GM18511 (cell line): ENCODE results near the gene ZNF622.
"Not testable (repeated sequence)": the region's sequence is repeated elsewhere in the genome, so short reads cannot be mapped to it uniquely, and the experiment has no call there.

Experiments used
- ATAC-seq: cut with Tn5 transposase; IDR thresholded peaks from one replicate; pipeline ENCODE4 v1.9.1; 2021; ENCODE audit warnings: mild to moderate bottlenecking, moderate library complexity; ENCODE audit not compliant: unreplicated experiment

ZNF622 gene

DNA sequence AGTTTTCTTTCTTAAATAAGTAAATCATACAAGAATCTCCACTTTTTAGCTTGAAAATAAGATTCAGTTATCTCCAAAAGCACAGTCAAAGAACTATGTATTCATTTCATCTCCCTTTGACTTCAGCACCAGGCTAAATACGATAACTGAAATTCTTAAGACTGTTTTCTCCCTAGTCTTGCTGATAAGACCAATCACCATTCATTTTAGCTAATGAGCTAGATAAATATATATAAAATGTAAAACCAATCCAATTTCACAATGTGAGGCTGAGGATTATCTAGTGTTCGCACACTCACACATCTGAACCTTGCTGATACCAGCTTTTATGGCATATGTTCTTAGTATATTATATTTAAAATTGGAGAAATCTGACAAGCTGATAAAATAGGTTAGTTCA, 17.3 kb upstream of the ZNF622 start:
- no peak for ATAC-seq

DNA sequence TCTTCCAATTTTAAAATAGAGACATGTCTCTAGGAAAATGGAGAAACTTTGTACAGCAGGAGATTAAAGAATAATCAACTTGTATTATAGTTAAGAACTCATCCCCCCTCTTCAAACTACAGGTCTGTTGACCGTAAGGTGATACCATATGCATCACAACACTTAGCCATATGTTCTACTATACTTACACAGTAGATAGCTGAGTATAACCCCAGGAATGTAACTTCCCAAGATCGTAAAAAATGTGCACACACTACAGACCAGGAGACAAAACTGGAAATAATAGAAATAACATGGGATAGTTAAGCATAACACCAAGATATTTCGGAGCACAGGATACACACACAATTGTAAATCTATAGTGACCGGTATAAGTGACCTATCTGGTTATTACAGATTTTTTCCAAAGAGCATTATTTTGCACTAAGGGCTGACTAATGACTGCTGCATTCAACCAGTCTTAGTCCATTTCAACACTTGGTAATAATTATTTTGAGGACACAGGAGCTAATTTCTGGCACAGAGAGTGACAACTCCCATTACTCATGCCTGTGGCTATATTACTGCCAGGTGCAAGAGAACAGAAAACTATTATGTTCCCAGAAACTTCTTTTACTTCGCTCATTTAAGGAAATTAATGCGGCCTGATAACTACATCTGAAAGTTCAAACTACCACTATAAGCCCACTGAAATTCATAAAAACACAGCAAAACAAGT, 15.4 kb upstream of the ZNF622 start:
- no peak for ATAC-seq

DNA sequence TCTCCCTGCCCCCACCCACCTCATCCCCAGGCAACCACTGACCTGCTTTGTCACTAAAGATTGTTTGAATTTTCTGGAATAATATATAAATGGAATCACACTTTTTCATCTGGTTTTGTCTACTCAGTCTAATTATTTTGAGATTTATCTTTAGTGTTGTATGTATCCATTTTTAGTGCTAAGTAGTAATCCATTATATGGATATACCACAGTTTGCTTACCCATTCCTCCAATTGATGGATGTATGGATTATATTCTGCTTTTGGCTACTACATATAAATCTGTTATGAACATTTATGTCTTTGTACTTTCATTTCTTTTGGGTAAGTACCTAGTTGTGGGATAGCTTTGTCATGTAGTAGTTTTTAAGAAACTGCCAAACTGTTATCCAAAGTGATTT, 14.5 kb upstream of the ZNF622 start:
- ATAC-seq = no peak

DNA sequence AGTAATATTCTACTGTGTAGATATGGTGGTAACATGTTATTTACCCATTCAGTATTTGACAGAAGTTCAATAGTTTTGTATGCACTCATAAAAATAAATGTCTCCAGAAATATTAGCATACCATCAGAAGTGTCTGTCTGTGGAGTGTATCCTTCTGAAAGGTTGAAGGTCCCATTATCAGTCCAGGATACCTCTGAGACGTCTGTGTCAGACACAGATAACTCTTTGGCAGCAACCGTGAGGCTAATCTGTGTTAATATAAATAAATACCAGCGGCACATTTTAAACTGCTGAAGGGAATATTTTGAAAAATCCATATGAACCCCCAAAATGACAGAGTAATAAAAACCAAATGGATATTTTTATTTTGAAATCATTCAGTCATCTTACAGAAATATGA, 11.9 kb upstream of the ZNF622 start:
- ATAC-seq = no peak

DNA sequence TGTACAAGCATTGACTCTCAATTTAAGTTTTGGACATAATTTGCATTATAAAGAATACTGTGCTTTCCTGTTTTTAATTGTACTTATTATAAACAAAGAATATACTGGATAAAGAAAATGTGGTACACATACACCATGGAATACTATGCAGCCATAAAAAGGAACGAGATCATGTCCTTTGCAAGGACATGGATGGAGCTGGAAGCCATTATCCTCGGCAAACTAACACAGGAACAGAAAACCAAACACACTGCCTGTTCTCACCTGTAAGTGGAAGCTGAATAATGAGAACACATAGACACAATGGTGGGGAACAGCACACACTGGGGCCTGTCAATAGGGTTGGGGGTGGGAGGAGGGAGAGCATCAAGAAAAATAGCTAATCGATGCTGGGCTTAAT, 10.8 kb upstream of the ZNF622 start:
- ATAC-seq = not testable (repeated sequence)

DNA sequence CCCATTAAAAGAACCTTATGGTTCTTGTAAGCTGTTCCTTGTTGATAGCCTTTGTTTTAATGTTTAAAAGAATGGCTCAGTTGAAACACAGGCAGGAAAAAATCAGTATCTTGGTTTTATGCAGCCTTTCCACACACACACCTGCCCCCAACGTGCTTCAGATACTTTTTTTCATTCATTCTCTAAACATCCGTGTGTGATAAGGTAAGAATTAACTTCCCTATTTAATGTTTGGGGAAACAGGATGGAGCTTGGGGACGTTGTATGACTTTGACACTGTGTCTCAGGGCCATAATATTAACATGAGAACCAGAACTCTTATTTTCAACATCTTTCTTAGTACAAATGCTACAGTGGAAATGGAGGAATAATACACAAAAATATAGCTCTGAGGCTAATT, 5.8 kb upstream of the ZNF622 start:
- no peak for ATAC-seq

DNA sequence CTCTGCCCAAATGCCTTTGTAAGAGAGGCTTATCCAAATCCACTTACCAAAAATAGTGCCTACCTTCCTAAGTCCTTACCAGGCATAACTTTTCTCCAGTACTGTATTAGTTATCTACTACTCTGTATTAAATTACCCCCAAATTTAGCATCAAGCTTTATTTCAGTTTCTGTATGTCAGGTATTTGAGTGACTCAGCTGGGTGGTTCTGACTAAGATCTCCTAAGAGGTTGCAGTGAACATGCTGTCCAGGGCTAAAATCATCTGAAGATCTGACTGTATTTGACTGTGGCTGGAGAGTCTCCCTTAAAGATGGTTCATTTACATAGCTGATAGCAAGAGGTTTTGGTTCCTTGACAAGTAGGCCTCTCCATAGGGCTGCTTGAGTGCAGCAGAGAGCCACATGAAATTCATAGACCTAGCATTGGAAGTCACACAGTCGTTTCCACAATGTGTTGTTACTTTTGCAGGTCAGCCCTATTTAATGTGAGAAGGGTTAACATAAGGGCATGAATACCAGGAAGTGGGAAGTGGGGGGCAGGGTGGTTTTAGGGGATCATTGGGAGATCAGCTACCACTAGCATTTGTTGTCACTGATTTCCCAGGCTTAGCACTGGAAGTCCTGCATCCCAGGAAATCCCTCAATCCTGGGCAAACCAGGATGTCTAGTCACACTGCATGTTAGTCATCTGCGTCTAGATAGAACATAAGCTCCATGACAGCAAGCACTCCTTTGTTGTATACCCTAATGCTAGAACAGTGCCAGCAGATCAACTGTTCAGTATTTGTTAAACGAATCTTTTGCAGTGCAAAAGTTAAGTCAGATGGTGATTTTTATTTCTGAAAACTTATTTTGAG, 2.0 kb upstream of the ZNF622 start:
- ATAC-seq = peak; percentile 68

DNA sequence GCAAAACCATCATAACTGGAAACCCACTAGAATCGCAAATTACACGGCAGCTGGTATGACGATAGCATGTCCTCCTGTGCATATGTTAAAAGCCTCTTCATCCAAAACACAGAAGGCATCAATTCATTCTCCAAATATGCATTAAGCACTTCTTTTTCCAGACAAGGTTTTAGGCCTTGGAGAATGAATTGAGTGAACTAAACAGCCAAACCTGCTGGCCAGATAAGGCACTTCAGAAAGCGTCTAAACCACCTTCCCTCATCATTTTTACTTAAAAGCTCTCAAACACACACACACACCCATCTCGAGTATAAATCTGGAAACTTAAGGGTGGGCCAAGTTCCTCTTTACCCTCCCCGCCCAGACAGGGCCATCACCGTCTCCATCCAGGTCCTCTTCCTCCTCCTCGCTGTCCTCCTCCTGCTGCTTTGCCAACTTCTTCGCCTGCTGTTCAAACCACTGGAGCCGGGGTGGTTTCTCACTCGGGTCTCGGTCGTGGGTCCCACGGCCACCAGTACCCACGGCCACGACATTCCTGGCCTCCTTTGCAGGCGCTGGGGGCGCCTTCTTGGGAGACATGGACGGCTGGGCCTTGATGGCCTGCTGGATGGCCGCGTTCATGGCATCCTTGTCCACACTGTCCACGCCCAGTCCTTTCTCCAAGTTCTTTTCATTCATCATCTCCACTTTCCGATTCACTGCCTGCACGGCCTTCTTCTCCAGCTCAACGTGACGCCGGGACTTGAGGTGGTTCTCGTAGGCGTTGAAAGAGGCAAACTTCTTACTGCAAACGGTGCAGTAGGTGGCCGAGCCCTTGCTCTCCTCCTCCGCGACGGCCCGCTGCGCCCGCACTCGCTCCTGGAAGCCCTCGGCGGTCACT, 696 bp downstream of the ZNF622 start:
- no peak for ATAC-seq

DNA sequence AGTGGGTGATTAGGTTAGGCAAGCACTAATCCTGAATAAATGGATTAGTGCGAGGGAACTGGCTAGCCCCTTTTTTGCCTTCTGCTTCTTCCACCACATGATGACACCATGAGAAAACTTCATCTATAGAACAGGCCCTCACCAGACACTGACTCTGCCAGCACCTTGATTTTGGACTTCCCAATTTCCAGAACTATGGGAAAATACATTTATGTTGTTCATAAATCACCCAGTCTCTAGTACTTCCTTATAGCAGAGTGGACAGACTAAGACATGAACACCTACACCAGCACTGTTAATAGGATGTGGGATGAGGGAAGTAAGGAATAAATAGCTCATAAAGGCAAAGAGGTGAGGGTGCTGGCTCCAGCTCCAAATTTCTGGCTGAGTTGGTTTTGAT, 1.4 kb downstream of the ZNF622 start:
- ATAC-seq = no peak

DNA sequence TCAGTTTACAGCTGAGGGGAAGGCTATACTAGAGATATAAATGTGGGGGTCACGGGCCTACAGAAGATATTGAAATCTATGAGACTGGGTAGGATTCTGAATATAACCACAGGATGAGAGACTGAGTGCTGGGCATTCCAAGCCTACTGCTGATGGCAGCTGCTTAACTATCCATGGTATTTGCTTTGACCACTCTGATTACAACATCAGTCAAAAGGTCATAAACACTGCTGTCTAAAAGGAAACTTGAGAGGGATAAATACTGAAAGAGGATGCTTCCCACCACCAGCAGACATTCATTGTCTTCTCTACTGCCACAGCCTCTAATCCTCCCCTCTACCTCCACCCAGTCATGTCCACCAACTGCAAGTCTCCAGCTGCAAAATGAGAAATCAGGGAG, 3.8 kb downstream of the ZNF622 start:
- ATAC-seq = no peak

DNA sequence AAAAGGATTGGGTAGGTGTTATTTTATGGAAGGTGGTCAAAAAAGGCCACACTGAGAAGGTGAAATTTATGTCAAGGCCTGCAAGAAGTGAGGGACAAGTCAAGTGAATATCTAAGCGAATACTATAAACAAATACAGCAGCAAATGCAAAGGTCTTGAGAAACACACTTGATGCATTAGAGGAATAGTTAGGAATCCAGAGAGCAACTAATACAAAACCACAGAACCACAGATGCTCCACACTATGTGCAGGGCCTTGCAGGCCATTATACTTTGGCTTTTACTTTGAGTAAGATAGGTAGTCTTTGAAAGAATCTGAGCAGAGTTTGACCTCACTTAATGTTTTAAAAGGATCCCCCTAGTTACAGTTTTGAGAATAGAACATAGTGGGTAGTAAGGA, 4.6 kb downstream of the ZNF622 start:
- ATAC-seq = no peak

DNA sequence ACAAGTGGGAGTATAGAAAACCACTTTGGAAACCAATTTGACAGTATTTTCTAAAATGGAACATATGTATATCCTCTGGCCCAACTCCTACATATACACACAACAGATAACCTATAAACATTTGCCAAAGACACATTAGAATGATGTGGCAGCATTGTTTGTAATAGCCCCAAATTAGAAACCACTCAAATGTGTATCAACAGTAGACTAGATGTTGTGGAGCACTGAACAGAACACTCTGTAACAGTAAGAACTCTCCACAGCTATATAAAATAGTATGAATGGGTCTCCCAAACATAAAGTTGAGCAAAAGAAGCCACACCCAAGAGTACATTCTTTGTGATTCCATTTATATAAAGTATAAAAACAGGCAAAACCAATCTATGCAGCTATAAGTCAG, 6.1 kb downstream of the ZNF622 start:
- ATAC-seq = no peak

DNA sequence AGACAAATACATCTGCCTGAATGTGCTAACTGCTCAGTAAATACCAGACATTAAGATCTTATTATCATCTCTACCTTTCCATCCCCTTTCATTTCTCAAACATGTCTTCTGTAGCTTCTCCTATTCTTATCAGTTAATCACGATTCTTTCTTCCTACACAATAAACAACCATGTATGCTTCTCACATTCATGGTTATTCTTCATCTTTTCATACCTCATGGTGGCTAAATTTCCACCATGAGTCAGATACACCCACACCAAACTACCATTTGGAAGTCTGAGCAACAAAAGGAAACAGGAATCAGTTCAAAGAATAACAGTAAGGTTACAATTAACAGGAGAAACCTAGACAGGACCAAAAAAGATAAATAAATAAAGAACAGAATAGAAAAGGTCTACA, 7.7 kb downstream of the ZNF622 start:
- ATAC-seq = no peak

DNA sequence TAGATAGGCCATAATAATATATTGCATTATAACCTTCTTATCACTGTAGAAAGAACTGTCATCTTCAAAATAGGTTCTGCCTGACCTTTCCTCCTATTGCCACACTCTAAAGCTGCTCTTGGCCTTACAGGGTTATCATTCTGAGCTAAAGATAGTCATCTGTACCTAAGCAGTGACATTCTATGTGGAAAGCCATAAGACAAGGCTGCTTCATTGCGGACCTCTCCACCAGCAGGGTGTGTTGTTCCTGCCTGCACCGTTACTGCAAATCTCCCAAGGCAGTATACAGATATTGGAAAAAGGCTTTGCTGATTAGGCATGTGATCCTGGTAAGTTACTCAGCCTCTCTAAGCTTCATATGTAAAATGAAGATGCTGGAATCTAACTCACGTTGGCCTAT, 8.1 kb downstream of the ZNF622 start:
- ATAC-seq = no peak

DNA sequence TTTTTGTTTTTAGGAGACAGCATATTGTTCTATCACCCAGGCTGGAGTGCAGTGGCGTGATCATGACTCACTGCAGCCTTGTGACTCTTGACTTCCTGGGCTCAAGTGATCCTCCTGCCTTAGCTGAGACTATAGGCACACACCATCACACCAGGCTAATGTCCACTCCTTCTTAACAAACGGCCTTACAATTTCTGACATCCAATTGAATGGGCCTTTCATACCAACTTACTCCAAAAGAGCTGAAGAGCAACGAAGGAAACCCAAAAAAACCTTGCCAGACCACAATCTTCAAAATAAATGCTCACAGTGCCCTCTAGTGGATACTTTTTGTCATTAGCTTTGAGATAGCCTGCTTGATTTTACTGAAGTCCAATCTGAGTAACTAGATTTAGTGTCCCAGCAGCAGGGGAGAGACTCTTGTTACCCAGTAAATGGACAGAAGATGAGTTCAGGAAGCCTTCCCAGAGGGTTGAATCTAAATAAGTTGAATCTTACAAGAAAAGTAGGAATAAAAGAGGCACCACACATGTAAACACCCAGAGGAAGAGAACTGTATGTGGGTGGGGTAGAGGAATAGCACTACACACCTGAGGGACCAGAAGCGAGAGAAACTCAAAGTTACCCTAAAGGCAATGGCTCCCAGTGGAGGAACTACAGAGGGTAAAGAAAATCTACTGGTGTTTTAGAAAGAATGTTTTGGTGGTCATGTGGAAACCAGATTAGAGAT, 9.3 kb downstream of the ZNF622 start:
- ATAC-seq = peak; percentile 79

DNA sequence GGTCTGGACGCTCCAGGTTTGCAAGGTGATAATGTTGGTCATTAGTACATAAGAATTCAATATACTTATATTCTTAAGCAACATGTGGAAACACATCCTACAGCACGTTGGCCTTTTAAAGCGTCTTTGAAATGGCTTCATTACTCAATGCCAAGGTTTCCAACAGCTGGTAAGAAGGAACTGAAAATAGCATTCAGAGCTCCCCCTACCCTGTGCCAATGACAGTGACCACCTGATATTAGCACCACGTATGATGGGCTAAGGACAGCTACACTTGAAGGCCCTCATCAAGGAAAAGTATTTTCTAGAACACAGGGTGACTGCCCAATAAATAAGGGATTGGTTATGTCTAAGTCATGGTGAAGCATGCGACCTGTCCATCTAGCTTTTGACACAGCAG, 9.9 kb downstream of the ZNF622 start:
- peak; percentile 27 for ATAC-seq

DNA sequence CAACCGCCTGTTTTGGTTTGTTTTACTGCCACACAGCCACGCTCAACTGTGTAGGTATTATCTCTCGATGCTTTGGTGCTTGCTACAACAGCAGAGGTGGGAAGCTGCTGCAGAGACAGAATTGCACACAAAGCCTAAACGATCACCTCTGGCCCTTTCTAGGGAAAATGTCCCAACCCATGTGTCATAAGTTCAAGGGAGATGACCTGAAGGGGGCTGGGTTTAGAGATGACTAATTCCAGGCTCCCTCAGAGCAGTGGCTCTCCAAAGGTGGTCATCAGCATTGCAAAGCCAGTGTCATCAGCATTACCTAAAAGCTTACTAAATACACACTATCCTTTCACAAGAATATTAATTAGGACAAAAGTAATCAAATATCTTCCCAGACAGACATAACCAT, 10.9 kb downstream of the ZNF622 start:
- no peak for ATAC-seq

DNA sequence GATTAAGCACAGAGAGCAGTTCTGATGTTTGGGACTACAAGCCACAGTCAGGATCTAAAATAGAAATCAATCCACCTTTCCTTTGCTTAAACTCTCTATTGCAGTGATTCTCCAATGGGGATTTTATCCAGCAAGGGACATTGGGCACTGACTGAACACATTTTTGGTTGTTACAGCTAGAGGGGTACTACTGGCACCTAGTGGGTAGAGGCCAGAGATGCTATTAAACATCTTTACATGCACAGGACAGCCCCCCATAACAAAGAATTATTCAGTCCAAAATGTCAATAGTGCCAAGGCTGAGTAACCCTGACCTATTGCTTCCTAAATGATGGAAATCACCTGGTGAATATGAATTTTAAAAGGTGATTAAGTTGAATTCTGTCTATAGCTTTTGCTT, 12.0 kb downstream of the ZNF622 start:
- ATAC-seq = no peak

DNA sequence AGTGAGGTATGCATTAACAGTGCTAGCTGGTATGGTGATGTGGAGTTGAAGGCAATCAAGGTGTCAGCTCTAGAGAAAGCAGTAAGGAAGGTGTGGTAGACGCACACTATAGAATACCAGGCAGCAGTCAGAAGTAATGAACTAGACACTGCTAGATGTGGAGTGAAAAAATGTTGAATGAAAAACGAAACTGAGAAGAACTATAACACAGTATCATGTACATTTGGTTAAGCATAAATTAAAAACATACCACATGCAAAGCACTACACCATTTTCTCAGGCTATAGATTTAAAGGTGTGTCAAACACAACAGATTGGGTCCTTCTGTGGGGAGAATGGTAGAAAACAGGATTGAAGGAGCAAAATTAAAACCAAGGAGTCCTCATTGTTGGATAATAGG, 15.4 kb downstream of the ZNF622 start:
- ATAC-seq = peak; percentile 53

DNA sequence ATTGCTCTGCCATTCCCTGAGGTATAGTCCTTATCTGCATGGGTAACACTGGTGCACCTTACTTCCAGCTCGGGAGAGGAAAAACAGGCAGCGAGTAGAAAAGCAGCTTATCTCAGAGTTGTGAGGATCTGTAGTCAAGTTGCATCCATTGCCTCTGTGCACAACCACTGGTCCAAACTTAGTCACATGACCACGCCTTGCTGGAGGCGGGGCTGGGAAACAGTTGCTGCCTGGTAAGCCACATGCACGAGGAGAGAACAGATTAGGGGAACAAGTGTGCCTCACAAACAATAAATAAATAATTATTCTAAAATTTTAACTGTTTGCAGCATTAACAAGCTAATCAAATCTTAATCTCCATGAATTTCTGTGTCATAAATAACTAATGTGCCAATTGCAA, 18.6 kb downstream of the ZNF622 start:
- ATAC-seq = no peak

DNA sequence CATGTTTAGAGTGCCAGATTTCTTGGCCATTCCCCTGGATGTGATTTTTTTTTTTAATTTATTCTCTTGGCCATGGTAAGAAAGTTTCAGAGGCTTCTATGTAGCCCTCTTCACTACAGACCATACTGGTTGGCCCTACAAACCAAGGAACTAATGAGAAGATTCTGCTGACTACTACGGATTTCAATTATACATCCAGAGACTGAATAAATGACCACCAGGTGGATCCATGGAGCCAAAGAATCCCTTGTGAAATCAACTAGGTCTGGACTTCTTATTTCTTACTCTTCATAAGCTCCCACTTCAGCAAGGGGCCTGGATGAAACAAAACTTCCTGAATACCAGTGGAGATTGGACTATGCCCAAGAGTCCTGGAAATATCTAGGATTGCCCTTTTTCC, 27.6 kb downstream of the ZNF622 start:
- ATAC-seq = no peak
